ENCODE measurements around the gene KAT2B. TPM values are rescaled to one million over a fixed set of nuclear protein-coding genes. Genes with fewer than 3 reads are reported as not detected.
"Not testable (repeated sequence)": the region's sequence is repeated elsewhere in the genome, so short reads cannot be mapped to it uniquely, and the experiment has no call there.

The KAT2B gene
- total RNA-seq, 1 experiment from 2014 or later: 45.8 TPM

DNA sequence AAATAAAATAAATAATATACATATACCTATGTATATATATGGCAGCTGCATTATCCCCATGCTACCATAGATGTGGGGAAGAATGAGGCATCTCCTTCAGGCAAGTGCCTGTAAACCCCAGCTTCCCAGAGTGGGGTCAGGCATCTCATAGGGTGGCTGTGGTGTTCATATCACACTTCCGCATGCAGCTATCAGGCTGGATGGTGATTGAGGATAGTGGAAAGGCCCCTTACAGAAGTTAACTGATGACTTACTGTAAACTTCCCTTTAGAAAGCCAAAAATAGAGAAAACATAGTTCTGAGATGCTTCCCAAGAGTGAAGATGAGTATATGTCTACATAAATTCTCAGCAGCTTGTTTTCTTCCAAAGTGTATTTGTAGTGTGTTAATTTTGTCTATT is 24.7 kb upstream of the KAT2B start:
- Histone ChIP-seq H3K36me3 (ENCODE audit: insufficient read depth, low read length) (no peaks in the 10 kb centered on the region), H3K27ac (ENCODE audit: low read length) (no peak overlapping the region), H3K4me2 (ENCODE audit: low read depth, low read length, poor library complexity, severe bottlenecking) (no peak overlapping the region), H2AFZ (ENCODE audit: low read length) (no peak overlapping the region), H3K27me3 (ENCODE audit: low read length) (no peaks in the 10 kb centered on the region), H3K9me3 (ENCODE audit: low read length) (no peaks in the 10 kb centered on the region), H4K20me1 (ENCODE audit: insufficient read depth, low read depth, low read length) (no peaks in the 10 kb centered on the region), H3K9ac (ENCODE audit: low read length) (no peak overlapping the region), H3K4me1 (ENCODE audit: low read length) (no peaks in the 10 kb centered on the region), H3K9me2 (replicated peaks; ENCODE audit: insufficient read depth, low read length) (no peaks in the 10 kb centered on the region), H3K4me3 (ENCODE audit: low read length) (no peak overlapping the region), H3K79me2 (ENCODE audit: low read length) (no peaks in the 10 kb centered on the region)
- DNase-seq: no peak

DNA sequence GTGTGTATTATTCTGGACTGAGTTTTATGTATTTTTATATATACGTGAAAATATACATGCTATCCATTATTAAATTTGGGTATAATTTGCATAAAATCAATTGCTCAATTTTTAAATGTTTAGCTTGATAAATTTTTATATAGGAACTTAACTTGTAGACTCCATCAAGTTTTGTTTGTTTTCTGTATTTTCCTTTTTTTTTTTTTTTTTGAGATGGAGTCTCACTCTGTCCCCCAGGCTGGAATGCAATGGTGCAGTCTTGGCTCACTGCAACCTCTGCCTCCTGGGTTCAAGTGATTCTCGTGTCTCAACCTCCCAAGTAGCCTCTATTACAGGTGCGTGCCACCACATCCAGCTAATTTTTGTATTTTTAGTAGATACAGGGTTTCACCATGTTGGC is 24.2 kb upstream of the KAT2B start:
- H3K4me3 ChIP-seq (ENCODE audit: low read length); H3K9ac ChIP-seq (ENCODE audit: low read length); H3K9me3 ChIP-seq (ENCODE audit: low read length); H3K27me3 ChIP-seq (ENCODE audit: low read length); H4K20me1 ChIP-seq (ENCODE audit: insufficient read depth, low read depth, low read length); H3K27ac ChIP-seq (ENCODE audit: low read length); H3K4me1 ChIP-seq (ENCODE audit: low read length); H3K79me2 ChIP-seq (ENCODE audit: low read length); H2AFZ ChIP-seq (ENCODE audit: low read length); H3K36me3 ChIP-seq (ENCODE audit: insufficient read depth, low read length); DNase-seq; H3K4me2 ChIP-seq (ENCODE audit: low read depth, low read length, poor library complexity, severe bottlenecking); H3K9me2 ChIP-seq (replicated peaks; ENCODE audit: insufficient read depth, low read length): not testable (repeated sequence)

DNA sequence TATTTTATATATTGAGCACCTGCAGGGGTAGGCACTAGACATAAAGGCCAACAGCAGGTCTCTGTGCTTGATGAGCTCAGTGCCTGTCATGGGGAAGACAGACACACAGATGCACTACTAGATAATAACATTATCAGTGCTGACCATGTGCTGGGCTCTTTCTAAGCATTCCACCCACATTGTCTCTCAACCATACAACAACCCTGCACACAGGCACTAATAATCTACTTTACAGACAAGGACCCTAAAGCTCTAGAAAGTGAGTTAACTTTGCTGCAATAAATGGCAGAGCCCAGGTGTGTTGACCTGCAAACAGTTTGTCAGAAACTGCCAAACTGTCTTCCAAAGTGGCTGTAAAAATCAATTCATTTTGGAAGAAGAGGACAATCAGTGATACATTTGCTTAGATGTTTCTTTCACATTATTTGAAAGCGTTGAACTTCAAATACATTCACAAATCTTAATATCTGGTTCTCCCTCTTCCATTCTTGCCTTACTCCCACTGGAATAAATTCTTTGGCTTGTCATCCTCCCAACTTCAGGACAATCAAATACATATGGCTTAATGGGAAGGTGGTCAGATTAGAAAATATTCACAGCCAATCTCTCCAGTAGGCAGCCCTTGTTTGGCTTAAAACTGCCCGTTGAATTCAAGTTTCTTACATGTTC is 17.2 kb upstream of the KAT2B start:
- Histone ChIP-seq H3K27ac (ENCODE audit: low read length) (no peak overlapping the region), H3K4me3 (ENCODE audit: low read length) (no peak overlapping the region), H2AFZ (ENCODE audit: low read length) (peak overlapping the region; percentile 43; the same call in 1 of the 2 replicates), H3K9me3 (ENCODE audit: low read length) (no peaks in the 10 kb centered on the region), H3K9me2 (replicated peaks; ENCODE audit: insufficient read depth, low read length) (no peaks in the 10 kb centered on the region), H3K79me2 (ENCODE audit: low read length) (no peaks in the 10 kb centered on the region), H3K27me3 (ENCODE audit: low read length) (no peaks in the 10 kb centered on the region), H3K4me1 (ENCODE audit: low read length) (peaks cover 7% of the 10 kb centered on the region), H3K4me2 (ENCODE audit: low read depth, low read length, poor library complexity, severe bottlenecking) (no peak overlapping the region), H3K9ac (ENCODE audit: low read length) (no peak overlapping the region), H4K20me1 (ENCODE audit: insufficient read depth, low read depth, low read length) (no peaks in the 10 kb centered on the region), H3K36me3 (ENCODE audit: insufficient read depth, low read length) (no peaks in the 10 kb centered on the region)
- no peak for DNase-seq

DNA sequence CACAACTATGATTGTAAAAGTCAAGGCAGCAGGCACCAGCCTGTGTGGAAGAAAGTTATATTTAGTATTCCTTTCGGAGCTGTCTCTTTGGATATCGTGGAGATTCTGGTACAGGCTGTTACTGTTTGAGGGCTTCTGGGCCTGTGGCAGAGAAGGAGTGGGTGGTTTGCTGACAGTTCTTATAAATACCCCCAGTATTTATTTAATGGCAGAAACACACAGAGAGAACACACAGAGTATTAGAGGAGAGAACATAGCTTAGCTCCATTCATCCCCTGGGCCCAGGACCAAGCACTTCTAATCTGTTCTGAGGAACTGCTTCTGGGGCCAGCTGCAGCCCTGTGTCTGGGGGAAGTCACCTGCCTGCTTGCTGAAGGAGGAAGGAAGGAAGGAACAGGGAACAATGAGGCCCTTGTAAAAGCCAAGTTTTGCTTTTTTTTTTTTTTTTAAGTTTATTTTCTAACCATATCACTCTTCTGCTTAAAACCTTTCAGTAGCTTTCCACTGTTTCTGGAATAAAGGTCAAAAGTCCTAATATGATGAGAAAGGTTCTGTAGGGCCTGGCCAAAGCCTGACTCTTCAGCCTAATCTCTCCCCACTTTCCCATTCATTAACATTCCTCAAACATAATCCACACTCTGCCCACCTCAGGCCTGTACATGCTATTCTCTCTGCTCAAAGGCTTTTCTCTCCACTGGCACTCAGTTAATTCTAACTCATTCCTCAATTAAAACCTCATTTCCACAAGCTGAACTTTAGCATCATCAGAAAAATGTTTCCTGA is 16.4 kb upstream of the KAT2B start:
- Histone ChIP-seq H3K27ac (ENCODE audit: low read length) (no peak overlapping the region), H3K9ac (ENCODE audit: low read length) (no peak overlapping the region), H3K36me3 (ENCODE audit: insufficient read depth, low read length) (no peaks in the 10 kb centered on the region), H3K4me1 (ENCODE audit: low read length) (peaks cover 7% of the 10 kb centered on the region), H3K9me3 (ENCODE audit: low read length) (no peaks in the 10 kb centered on the region), H3K4me2 (ENCODE audit: low read depth, low read length, poor library complexity, severe bottlenecking) (no peak overlapping the region), H4K20me1 (ENCODE audit: insufficient read depth, low read depth, low read length) (no peaks in the 10 kb centered on the region), H3K79me2 (ENCODE audit: low read length) (no peaks in the 10 kb centered on the region), H3K9me2 (replicated peaks; ENCODE audit: insufficient read depth, low read length) (no peaks in the 10 kb centered on the region), H2AFZ (ENCODE audit: low read length) (peak overlapping the region; percentile 43; the same call in 1 of the 2 replicates), H3K27me3 (ENCODE audit: low read length) (no peaks in the 10 kb centered on the region), H3K4me3 (ENCODE audit: low read length) (no peak overlapping the region)
- no peak for DNase-seq

DNA sequence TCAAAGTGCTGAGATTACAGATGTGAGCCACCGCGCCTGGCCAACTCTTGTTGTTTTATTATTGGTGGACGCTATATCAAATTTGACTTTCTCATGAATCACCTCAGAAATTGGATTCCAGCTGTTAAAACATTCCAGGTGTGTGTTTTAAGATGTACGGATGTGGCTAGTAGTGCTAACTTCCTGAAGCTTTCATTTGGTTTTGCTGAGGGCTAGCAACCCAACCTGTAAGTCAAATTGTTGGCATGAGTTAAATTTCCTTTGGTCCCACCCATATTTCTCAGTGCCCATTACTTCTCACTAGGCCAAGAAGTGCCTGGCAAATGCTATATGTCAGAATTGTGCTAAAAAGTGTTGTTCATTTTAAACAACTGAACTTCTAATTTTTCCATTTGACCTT is 13.1 kb upstream of the KAT2B start:
- Histone ChIP-seq H3K4me3 (ENCODE audit: low read length) (no peak overlapping the region), H3K4me2 (ENCODE audit: low read depth, low read length, poor library complexity, severe bottlenecking) (no peak overlapping the region), H3K9ac (ENCODE audit: low read length) (no peak overlapping the region), H3K36me3 (ENCODE audit: insufficient read depth, low read length) (no peaks in the 10 kb centered on the region), H3K27me3 (ENCODE audit: low read length) (no peaks in the 10 kb centered on the region), H3K79me2 (ENCODE audit: low read length) (no peaks in the 10 kb centered on the region), H3K9me2 (replicated peaks; ENCODE audit: insufficient read depth, low read length) (no peaks in the 10 kb centered on the region), H3K4me1 (ENCODE audit: low read length) (peaks cover 7% of the 10 kb centered on the region), H4K20me1 (ENCODE audit: insufficient read depth, low read depth, low read length) (no peaks in the 10 kb centered on the region), H3K27ac (ENCODE audit: low read length) (no peak overlapping the region), H3K9me3 (ENCODE audit: low read length) (no peaks in the 10 kb centered on the region), H2AFZ (ENCODE audit: low read length) (no peak overlapping the region)
- DNase-seq: no peak

DNA sequence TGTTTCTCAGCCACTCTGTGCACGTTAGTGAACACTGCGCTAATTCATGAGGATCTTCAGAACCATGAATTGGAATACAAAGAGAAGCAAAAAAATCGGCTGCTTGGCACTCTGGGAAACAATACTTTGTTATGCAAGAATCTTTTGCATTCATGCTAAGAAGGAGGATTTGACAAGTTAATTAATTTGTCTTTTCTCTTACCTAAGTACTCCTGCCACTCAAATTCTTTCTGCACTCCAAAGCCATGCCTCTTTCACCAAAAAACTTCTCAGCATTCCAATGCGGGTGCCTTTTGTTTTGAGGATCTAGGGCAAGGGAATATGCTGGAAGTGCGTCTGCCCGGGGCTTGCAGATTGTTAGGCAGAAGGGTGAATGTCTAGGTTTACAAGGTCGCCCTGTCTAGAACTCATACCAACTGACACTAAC is 11.3 kb upstream of the KAT2B start:
- no peaks in the 10 kb centered on the region for H3K27me3 ChIP-seq (ENCODE audit: low read length)

DNA sequence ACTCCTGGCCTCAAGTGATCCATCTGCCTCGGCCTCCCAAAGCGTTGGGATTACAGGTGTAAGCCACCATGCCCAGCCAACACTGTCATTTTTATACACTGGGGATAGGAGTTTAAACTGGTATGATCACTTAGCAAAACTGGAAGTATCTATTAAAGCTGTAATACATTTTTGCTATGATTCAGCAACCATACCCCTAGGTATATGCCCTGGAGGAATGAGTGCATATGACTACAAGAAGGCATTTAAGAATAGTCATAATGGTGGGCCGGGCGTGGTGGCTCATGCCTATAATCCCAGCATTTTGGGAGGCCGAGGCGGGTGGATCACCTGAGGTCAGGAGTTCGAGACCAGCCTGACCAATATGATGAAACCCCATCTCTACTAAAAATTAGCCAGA is 8.3 kb upstream of the KAT2B start:
- H3K36me3 ChIP-seq (ENCODE audit: insufficient read depth, low read length); H3K4me1 ChIP-seq (ENCODE audit: low read length); H2AFZ ChIP-seq (ENCODE audit: low read length); H3K4me2 ChIP-seq (ENCODE audit: low read depth, low read length, poor library complexity, severe bottlenecking); H3K4me3 ChIP-seq (ENCODE audit: low read length); H3K9ac ChIP-seq (ENCODE audit: low read length); H3K27ac ChIP-seq (ENCODE audit: low read length); H3K27me3 ChIP-seq (ENCODE audit: low read length); H3K79me2 ChIP-seq (ENCODE audit: low read length); DNase-seq; H3K9me2 ChIP-seq (replicated peaks; ENCODE audit: insufficient read depth, low read length); H3K9me3 ChIP-seq (ENCODE audit: low read length); H4K20me1 ChIP-seq (ENCODE audit: insufficient read depth, low read depth, low read length): not testable (repeated sequence)

More for the DNA sequence above, 11.3 kb upstream of the KAT2B start:
- H3K79me2 ChIP-seq (ENCODE audit: low read length): no peaks in the 10 kb centered on the region
- H2AFZ ChIP-seq (ENCODE audit: low read length): no peak overlapping the region
- H3K27ac ChIP-seq (ENCODE audit: low read length): no peak overlapping the region
- no peaks in the 10 kb centered on the region for H3K9me2 ChIP-seq (replicated peaks; ENCODE audit: insufficient read depth, low read length)
- peaks cover 2% of the 10 kb centered on the region; the same call in 1 of the 2 replicates for H3K4me1 ChIP-seq (ENCODE audit: low read length)
- H3K9ac ChIP-seq (ENCODE audit: low read length): no peak overlapping the region
- no peak for DNase-seq
- no peaks in the 10 kb centered on the region for H3K9me3 ChIP-seq (ENCODE audit: low read length)
- H3K36me3 ChIP-seq (ENCODE audit: insufficient read depth, low read length): no peaks in the 10 kb centered on the region
- H3K4me3 ChIP-seq (ENCODE audit: low read length): no peak overlapping the region
- H4K20me1 ChIP-seq (ENCODE audit: insufficient read depth, low read depth, low read length): no peaks in the 10 kb centered on the region
- no peak overlapping the region for H3K4me2 ChIP-seq (ENCODE audit: low read depth, low read length, poor library complexity, severe bottlenecking)

DNA sequence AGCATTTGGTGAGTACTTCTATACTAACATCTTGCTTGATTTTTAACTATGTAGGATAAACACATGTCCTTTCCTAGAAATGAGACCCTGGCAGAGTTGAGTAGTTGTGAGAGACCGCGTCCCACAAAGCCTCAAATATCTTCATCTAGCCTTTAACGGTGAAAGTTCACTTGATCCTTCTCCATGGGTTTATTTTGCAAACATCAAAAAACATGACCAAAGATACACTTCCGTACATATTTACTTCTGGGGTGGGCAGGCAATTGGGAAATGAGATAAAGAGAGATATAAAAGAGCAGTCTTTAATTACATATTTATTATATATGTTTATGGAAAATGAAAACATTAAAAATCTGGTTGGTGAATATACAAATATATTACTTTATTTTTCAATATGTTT is 5.2 kb upstream of the KAT2B start:
- Histone ChIP-seq H3K79me2 (ENCODE audit: low read length) (no peaks in the 10 kb centered on the region), H3K27me3 (ENCODE audit: low read length) (no peaks in the 10 kb centered on the region), H4K20me1 (ENCODE audit: insufficient read depth, low read depth, low read length) (no peaks in the 10 kb centered on the region), H3K36me3 (ENCODE audit: insufficient read depth, low read length) (no peaks in the 10 kb centered on the region), H3K9me3 (ENCODE audit: low read length) (no peaks in the 10 kb centered on the region), H3K4me3 (ENCODE audit: low read length) (no peak overlapping the region), H3K9me2 (replicated peaks; ENCODE audit: insufficient read depth, low read length) (no peaks in the 10 kb centered on the region), H2AFZ (ENCODE audit: low read length) (no peak overlapping the region), H3K27ac (ENCODE audit: low read length) (no peak overlapping the region), H3K4me2 (ENCODE audit: low read depth, low read length, poor library complexity, severe bottlenecking) (no peak overlapping the region), H3K9ac (ENCODE audit: low read length) (no peak overlapping the region), H3K4me1 (ENCODE audit: low read length) (peaks cover 15% of the 10 kb centered on the region)
- no peak for DNase-seq
